ENCODE results near the gene PTPRN2. TPM values are rescaled to one million over a fixed set of nuclear protein-coding genes. Genes with fewer than 3 reads are reported as not detected.

PTPRN2 gene
- total and polyA plus RNA-seq, 9 of the 15 experiments (the other 6 are each of a cell fraction or from before 2014, with no cell fraction given) = not detected

DNA sequence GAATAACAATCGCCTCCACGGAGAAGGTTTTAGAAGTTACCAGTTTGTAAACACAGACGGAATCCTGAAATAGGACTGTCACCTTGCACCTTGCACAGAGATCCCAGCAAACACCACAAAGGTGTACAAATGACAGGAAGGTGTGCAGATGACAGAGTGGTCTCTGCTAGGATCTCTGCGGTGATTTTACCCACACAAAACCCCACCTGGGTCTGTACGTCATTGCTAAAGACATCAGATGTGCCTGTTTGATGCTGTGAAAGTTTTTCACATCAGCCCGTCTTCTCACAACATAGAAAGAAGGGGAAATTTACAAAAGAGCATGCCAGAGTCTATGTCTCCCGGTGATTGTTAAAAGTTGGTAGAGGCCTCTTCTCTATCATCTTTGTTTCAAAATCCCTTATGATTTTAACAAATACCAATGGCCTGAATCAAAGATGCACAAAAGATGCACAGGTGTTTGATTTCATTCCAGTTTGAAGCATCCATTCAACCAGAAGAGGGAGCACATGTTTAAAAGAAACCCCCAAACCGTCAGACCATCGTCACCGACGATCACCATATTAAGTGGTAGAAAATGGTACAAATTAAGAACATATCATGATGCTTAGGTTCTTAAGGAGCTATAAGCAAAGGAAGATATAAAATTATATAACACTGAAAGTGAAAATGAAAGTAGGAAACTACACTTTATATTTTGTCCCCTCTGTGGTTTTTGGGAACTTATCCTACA, 576.5 kb downstream of the PTPRN2 start:
- BruUV-seq (replicated peaks) = no TSS peak
- Histone ChIP-seq H3K9me1 (ENCODE audit: control insufficient read depth, insufficient read depth, low read length) (no peaks in the 10 kb centered on the region), H3K27ac (ENCODE audit: extremely low read depth, low read depth, low read length) (no peak overlapping the region), H3K4me1 (replicated peaks in 1 of 2; ENCODE audit: control insufficient read depth in 2 of 2, insufficient read depth in 2 of 2, low read length in 2 of 2) (peaks cover 0 to 1% of the 10 kb centered on the region in 2 experiments; a peak in 1 of 5 replicates), H3K9me3 (replicated peaks; ENCODE audit: control insufficient read depth, insufficient read depth, low read depth, low read length) (no peaks in the 10 kb centered on the region), H3K4me3 (no peak overlapping the region), H3K79me2 (ENCODE audit: control insufficient read depth, insufficient read depth, low read length) (no peaks in the 10 kb centered on the region), H2AFZ (ENCODE audit: low read depth, low read length) (no peak overlapping the region), H3K27me3 (ENCODE audit: control insufficient read depth in 2 of 2, insufficient read depth in 2 of 2, low read length in 2 of 2) (peaks cover 17 to 52% of the 10 kb centered on the region in 2 experiments; a peak in 4 of 5 replicates), H4K20me1 (replicated peaks; ENCODE audit: control insufficient read depth, insufficient read depth, low read length) (no peaks in the 10 kb centered on the region; the same call in 1 of the 2 replicates), H3K4me2 (ENCODE audit: insufficient read depth, low read length) (no peak overlapping the region), H3K9ac (ENCODE audit: insufficient read depth in 1 of 2, low read depth in 2 of 2, low read length in 2 of 2) (no peak overlapping the region), H3K36me3 (ENCODE audit: control insufficient read depth, insufficient read depth, low read length) (no peaks in the 10 kb centered on the region)
- peak in 1 of 2 experiments; percentile 13; a peak in 1 of 4 replicates for TF ChIP-seq RAD21 (CRISPR knock-in tag; conservative IDR thresholded peaks at IDR 0.05 in 1 of 2, IDR thresholded peaks at IDR 0.05 in 1 of 2)
- TF ChIP-seq TRIM24 (IDR thresholded peaks at IDR 0.05) = no peak
- no peak for DNase-seq (ENCODE audit: extremely low read depth in 1 of 4, low spot score in 3 of 4)
- ATAC-seq = no peak
- peak; percentile 49 for FAIRE-seq
- 0% methylated on average over 11 of the region's 11 CpGs for WGBS (ENCODE audit: insufficient coverage, low coverage, missing lambda C conversion rate)
- in situ Hi-C loops (cut with MboI) = no loop called here
- ChIA-PET POLR2A (no interaction called here), CTCF (ENCODE audit: low intra/inter-chr PET ratio) (no interaction called here)
- intact Hi-C loops (cut with micrococcal nuclease) = no loop called here

- DNase-seq (ENCODE audit: extremely low read depth in 1 of 4, low spot score in 3 of 4) (no peak), FAIRE-seq (no peak), ATAC-seq (no peak)
- intact Hi-C loops (cut with micrococcal nuclease) = no loop called here
- POLR2A ChIA-PET = interaction anchor here (0.6 kb wide), 1 partner anchor 448 kb away, joined by 3 read pairs; no protein-coding TSS in a partner anchor
- in situ Hi-C loops (cut with MboI) = no loop called here
- Histone ChIP-seq H3K9me3 (replicated peaks; ENCODE audit: control insufficient read depth, insufficient read depth, low read depth, low read length) (no peaks in the 10 kb centered on the region), H3K4me2 (ENCODE audit: insufficient read depth, low read length) (no peak overlapping the region), H3K36me3 (ENCODE audit: control insufficient read depth, insufficient read depth, low read length) (no peaks in the 10 kb centered on the region), H3K4me3 (no peak overlapping the region), H3K4me1 (replicated peaks in 1 of 2; ENCODE audit: control insufficient read depth in 2 of 2, insufficient read depth in 2 of 2, low read length in 2 of 2) (no peaks in the 10 kb centered on the region), H3K9ac (ENCODE audit: insufficient read depth in 1 of 2, low read depth in 2 of 2, low read length in 2 of 2) (no peak overlapping the region), H4K20me1 (replicated peaks; ENCODE audit: control insufficient read depth, insufficient read depth, low read length) (no peaks in the 10 kb centered on the region), H3K27ac (ENCODE audit: extremely low read depth, low read depth, low read length) (no peak overlapping the region), H3K27me3 (ENCODE audit: control insufficient read depth in 2 of 2, insufficient read depth in 2 of 2, low read length in 2 of 2) (peaks cover 13 to 58% of the 10 kb centered on the region in 2 experiments), H3K79me2 (ENCODE audit: control insufficient read depth, insufficient read depth, low read length) (no peaks in the 10 kb centered on the region), H3K9me1 (ENCODE audit: control insufficient read depth, insufficient read depth, low read length) (no peaks in the 10 kb centered on the region), H2AFZ (ENCODE audit: low read depth, low read length) (no peak overlapping the region)
- BruUV-seq (replicated peaks) = no TSS peak
- WGBS (ENCODE audit: insufficient coverage, low coverage, missing lambda C conversion rate) = under 1% methylated on average over 9 of the region's 9 CpGs
- CTCF ChIA-PET (ENCODE audit: low intra/inter-chr PET ratio) = no interaction called here
- TF ChIP-seq, protein P1, sequence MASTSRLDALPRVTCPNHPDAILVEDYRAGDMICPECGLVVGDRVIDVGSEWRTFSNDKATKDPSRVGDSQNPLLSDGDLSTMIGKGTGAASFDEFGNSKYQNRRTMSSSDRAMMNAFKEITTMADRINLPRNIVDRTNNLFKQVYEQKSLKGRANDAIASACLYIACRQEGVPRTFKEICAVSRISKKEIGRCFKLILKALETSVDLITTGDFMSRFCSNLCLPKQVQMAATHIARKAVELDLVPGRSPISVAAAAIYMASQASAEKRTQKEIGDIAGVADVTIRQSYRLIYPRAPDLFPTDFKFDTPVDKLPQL (IDR thresholded peaks at IDR 0.05; ENCODE audit: extremely low read depth, insufficient read length) = no peak
- TF ChIP-seq SIN3A (IDR thresholded peaks at IDR 0.05; ENCODE audit: borderline replicate concordance in 2 of 2, control insufficient read depth in 1 of 2, low read depth in 2 of 2, low read length in 2 of 2) (no peak), NCOA1 (IDR thresholded peaks at IDR 0.05; ENCODE audit: low read depth) (no peak), PPARD (CRISPR knock-in tag; IDR thresholded peaks at IDR 0.05) (no peak), PRMT5 (CRISPR knock-in tag; IDR thresholded peaks at IDR 0.05) (no peak), ZNF224 (CRISPR knock-in tag; IDR thresholded peaks at IDR 0.05) (no peak), ZNF133 (CRISPR knock-in tag; IDR thresholded peaks at IDR 0.05) (no peak)
Observed at GRCh38 chr7:158009886-158010285, 577.7 kb downstream of the PTPRN2 start.
